Germinal center (tissue), 1 donor: ENCODE data around the gene FRMD4A.

Source experiments
- DNase-seq: peaks from one replicate; pipeline ENCODE4 v3.0.0; 2012; ENCODE audit warnings: mixed read lengths, low spot score

FRMD4A gene

DNA sequence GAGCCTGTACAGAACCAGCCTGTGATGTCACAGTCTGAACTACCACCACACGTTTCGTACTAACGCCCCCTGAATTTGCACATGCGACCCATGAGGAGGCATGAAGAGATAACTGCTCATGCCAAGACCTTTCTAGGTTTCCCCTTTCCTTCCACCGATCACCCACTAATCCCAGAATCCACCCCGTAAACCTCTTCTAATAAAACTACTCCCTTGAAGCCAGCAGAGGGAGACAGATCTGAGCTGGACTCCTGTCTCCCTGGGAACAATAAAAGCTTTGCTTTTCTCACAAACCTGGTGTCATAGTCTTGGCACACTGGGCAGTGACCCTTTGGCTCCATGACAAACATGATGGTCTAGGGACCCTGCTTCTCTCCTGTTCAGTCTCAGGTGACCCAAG is 144.5 kb downstream of the FRMD4A start:
- no peak for DNase-seq

DNA sequence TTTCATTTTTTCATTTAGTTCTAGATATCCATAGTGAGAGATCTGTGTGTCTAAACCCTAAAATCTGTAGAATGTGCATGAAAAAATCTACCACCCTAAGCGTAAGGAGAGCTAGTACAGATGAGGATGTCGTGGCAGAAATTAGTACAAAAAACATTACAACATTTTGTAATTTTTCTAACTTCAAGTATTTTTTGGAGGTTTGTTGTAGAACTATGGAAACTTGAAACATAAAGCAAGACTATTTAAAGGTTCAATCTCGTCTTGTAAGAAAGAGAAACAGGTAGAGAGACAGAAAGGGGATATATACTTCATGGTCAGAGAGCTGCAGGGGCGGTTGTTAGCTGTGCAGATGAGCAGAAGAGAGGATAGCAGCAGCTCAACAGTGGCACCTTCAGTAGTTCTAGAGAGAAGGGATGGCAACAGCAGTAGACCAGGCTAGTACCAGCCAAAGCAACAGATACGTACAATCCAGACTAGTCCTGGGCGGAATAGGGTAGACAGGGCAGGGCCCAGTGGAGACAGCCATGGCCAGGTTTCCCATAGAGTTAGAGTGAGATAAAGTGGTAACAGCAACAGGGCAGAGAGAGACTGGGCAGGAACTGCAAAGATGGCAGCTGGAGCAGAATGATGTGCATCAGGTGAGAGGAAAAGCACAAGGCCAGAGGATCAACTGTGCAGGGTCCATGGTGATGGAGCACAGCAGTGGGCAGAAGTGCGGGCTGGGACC is 145.2 kb downstream of the FRMD4A start:
- DNase-seq: peak; percentile 59

DNA sequence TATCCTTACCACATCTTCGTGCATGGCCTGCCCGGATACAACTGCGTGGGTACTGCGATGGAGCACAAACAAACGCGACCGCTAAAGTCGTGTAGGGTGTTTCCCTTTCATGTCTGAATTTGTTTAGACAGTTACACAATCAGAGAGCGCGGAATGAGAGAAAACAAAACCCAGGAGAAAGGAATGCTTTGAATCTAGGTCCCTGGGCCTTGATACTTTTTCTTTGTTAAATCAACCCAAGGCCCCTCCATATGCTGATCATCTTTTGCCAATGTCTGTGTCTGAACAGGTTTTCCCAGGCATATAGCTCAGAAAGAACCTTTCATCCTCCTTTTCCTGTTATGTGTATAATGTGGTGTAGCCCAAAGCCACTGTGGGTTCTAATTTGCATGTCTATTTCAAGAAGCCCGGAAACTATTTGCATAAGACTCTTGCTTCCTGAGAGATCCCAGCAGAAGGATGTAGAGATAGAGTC is 145.8 kb downstream of the FRMD4A start:
- peak; percentile 67 for DNase-seq

DNA sequence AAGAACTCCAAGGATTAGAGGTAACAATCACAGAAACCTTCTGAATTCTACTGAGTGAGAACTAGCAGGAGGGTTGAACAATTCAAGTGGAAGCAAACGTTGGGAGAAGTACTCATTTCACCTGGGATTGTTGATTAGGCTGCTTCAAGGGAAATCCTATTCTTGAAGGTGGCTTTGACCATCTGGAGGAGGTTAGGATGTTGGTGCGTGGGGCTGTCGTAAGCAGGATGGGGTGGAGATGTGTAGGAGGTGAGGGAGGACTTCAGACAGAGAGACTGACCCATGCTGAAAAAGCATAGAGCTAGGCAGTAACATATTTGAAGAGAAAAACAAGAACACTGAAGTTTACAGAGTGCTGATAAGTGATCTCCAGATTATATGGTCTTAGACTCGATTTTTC is 147.9 kb downstream of the FRMD4A start:
- no peak for DNase-seq

DNA sequence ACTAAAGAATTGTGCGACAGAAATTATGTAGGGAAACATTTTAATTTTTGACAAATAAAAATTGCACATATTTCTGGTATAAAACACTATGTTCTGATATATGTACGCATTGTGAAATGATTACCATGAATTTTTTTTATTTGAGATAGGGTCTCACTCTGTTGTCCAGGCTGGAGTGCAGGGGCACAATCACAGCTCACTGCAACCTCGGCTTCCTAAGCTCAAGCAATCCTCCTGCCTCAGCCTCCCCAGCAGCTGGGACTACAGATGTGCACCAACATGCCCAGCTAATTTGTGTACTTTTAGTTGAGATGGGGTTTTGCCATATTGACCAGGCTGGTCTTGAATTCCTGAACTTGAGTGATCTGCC is 149.2 kb downstream of the FRMD4A start:
- no peak for DNase-seq

DNA sequence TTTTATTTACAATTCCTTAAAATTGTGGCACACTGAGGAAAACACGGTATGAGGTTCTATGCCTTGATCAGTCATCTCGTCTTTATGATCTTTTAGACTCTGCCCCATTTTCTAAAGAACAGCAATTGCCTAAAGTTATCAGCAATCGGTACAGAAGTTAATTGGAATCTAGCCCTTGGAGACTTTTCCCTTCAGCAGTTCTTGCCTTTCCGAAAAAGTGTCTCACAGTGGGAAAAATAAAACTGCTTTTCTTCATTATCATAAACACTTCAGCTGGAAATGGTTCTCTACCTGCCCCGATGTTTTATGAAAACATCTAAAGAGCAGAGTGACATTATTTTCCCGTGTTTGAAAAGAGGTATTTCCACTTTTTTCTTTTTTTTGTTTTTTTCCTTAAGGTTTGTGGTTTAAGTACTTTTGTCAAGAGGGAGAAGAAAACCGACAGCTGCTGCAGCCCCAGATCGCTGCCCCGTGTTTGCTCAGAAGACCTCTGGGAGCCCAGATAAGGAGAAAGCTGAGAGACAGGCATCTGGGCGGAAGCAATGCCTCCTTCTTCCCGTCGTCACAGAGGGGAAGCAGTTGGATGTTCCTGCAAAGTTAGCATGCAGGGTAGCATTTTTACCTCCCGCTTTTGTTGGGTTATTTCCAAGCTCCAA is 149.7 kb downstream of the FRMD4A start:
- DNase-seq: no peak

DNA sequence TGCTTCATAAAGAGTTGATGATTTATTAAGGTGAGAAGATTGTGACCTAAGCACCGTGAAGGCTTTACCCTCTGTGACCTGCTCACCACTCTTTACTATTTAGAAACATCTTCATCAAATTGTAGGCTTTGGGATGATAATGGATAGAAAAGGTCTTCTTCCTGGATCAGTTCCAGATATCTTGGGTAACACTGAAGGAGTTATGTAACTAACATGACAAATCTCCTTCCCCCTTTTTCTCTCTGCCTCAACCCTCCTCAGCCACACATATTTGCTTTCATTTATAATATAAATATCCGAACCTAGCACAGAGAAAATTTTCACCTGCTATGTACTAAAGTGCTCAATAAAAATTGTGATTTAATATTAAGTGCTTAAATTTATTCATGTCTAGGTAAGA is 151.5 kb downstream of the FRMD4A start:
- no peak for DNase-seq

DNA sequence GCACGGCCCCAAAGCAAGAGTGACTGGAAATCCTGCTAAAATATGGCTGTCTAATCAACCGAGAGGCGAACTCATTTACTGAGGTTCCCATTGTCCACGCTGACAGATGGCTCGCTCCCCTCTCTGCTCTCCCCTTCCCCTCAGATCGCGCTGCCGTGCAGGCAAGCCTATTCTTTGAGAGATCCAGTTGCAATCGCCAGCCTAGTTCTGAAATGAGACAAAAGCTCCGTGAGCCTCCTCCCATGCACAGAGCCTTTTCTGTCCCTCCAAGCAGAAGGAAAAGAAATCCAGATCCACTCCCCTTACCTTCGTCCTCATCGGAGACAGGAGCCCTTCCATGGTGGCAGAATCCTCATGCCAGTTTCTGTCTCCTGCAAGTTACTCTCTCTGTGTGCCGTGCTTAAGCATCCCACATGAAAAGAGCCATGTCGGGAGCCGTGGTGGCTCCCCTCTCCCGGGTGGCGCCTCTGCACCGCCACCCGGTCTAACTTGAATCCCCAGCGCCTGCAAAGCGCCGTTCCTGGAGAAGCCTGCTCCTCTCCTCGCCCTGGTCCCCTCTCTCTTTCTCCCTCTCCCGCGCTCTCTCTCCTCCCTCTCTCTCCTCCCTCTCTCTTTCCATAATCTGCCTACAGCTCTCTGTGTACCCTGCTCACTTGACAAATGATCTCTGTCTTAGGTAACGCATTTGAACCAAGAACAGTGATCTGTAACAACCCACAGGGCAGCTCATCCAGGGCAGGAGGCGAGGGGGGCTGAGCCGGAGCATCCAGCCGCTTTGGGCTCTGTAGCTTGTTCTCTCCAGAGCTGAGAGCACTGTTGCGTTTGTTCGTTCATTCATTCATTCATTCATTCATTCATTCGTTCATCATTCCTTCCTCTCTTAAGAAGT is 156.8 kb downstream of the FRMD4A start:
- no peak for DNase-seq

DNA sequence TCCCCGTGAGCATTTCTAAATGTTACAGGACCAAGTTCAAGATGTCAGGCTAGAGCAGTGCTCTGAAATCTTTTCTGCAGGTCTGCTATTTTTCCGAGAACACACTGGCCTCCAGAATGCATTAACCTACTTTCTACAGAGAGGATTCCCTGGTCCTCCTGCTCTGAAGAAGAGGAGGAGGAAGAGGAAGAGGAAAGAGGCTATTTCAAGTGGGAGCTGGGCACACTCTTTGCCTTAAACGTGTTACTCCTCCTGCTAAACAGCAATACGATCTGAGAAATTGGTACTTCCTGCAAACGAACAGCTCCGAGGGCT is 157.4 kb downstream of the FRMD4A start:
- DNase-seq: no peak

DNA sequence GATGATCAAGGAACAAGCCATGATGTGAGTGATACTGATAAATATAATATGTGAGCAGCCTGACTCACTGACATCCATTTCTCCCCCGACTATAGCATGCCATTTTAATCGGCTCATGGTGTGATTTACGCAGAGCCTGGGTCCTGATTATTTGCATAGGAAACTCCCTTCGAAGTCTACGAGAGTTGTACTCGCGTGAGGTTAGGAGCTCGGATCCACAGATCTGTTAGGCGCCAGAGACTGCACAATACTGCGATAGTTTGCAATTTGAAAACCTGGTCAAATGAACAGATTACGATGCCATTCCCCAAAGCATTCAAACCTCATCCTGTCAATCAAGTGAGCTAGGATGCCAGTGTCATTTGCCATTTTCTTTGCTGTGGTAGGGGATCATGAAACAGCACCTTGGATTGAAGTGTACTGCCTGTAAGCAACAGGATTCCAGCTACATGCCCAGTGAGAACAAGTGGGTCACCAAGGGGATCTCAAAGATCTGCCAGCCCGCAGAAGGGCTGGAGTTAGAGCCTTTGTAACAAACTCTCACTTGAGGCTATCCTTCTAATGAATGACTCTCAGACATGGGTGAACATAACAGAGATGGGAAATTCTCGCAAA is 158.3 kb downstream of the FRMD4A start:
- DNase-seq: no peak

DNA sequence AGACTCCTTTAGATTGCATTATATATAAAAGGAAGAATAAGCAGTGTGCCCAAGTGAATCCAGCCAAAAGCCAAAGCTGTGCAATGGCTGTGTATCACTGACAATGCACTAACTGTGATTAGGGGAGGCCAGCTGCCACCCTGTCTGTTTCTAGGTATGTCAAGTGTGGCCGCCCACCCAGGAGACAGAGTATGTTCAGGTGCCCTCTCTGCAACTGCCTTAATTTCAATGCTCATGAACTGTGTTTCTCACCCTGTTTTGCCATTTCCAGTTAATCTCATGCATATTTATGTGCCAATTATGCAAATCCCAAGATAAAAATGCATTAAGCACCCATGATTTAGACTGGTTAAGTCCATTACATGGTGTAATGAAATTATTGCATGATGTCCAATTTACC is 159.4 kb downstream of the FRMD4A start:
- no peak for DNase-seq

DNA sequence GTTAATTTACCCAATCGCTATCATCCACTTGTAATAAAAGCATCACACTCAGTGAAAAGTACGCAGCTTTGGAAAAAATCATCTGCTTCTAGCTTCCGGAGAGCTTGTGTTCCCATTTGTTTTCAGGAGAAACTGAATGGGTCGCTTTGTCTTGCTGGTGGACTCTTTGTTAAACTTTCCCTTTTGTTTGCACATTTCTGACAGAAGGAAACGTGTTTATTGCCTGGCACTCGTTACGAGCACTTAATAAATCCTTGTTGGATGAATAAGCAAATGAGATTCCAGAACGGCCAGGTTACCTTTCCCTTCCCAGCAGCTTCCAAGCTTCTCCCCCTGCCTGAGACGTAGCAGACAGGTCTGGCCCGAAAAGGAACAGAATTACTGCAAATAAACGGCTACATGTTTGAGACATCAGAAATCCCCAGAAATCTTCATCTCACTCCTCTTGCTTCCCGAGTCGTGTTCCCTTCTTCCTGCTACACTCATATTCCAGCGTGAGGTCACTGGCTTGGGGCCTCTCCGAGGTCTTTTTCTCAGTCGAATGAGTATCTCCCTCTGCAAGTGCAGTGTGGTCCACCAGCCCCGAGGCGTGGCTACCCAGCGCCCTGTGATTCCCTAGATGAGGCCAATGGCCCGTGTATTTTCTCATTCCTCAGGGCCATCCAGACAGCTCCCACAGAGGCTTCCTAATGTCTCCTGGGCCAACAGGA is 167.2 kb downstream of the FRMD4A start:
- DNase-seq: no peak

DNA sequence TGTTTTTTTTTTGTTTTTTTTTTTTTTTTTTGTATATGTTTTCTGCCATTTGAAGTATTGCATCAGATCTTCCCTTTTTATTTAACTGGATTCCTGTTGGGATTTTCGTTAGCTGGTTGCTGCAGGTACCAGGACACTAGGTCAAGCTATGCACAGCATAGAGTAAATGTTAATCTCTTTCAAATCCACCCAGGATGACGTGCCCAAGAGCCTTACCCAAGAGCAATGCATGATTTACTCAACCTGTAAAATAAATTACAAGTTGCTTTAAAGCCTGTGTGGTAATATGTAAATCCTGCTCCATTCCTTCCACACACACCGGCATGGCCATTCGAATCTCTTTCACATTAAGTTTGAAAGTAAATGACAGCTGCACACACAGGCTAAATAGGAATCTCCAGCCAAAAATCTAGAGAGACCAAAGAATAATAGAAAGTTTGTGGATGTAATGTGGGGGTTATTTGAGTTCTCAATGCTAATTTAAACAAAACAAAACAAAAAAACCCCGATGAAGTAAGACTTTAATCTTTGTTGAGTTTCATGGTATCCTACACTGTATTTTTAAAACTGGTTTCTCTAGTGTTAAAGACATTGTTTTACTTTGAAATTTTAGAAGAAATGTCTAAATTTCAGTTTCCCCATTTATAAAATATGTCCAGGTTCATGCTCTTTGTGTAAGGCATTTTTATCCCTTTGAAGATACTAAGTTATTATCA is 167.9 kb downstream of the FRMD4A start:
- no peak for DNase-seq

DNA sequence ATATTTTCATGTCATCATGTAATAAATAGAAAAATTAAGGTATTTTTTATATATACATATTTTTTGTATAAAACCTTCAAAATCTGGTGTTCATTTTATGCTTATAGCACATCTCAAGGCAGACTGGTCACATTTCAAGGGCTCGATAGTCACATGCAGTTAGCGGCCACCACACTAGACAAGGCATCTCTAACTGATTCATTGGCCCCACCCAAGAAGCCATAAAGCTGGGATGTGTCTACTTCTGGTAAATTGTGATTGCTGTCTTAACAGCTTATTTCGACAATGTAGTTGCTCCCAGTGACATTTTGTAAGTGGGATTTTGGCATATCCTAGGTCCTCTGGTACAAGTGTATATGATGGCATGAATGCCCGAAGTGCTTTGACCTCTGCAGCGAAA is 168.7 kb downstream of the FRMD4A start:
- no peak for DNase-seq

DNA sequence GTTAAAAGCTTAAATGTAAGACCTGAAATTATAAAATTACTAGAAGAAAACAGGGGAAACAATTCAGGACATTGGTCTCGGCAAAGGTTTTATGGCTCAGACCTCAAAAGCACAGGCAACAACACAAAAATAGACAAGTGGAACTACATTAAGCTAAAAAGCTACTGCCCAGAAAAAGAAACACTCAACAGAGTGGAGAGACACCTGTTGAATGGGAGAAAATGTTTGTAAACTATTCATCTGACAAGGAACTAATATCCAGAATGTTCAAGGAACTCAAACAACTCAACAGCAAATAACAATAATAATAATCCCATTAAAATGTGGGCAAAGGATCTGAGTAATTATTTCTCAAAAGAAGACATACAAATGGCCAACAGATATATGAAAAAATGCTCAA is 170.4 kb downstream of the FRMD4A start:
- DNase-seq: no peak

DNA sequence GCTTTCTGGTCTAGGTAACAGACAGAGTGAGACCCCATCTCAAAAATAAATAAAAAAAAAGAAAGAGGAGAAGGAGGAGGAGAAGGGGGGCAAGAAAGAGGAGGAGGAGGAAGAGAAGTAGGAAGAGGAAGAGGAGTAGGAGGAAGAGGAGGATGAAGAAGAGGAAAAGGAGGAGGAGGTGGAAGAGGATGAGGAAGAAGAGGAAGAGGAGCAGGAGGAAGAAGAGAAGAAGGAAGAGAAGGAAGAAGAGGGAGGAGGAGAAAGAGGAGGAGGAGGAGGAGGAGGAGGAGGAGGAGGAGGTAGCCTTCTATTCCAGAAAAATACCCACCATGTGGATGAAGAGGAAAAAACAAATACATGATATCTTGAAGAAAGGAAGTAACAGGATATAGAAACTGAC is 172.1 kb downstream of the FRMD4A start:
- no peak for DNase-seq

DNA sequence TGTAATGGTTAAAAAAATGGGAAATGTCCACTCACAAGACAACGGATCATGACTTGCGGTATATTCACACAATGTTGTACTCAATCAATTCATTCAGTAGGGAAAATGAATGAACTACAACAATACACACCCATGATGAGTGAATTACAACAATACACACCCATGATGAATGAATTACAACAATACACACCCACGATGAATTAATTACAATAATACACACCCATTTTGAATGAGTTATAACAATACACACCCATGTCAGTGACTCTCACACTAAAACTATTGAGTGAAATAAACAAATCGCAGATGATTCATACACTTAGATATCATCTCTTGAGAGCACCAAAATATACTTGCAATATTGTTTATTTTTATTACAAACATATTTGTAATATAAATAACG is 174.6 kb downstream of the FRMD4A start:
- no peak for DNase-seq

DNA sequence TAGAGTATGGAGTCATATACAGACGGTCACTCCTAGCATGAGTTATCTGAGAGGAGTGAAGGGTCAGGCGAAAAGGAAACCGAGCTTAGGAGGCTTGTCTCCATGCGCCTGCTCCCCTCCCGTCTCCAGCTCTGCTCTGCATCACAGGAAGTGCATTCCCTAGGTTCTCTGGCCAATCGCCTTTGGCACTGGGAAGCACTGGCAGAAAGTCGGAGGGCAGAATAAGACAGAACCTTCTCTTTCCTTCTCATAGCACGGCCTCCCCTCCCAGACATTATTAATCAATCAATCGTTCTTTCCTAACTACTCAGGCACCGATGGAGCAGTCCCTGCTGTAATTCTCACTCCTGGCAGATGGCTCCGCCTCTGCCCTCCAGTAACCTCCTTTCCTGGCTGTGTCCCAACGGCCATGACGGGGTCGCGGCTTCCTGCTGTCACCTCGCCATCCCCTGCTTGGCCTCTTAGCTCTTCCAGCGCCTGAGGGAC is 177.1 kb downstream of the FRMD4A start:
- DNase-seq: no peak

DNA sequence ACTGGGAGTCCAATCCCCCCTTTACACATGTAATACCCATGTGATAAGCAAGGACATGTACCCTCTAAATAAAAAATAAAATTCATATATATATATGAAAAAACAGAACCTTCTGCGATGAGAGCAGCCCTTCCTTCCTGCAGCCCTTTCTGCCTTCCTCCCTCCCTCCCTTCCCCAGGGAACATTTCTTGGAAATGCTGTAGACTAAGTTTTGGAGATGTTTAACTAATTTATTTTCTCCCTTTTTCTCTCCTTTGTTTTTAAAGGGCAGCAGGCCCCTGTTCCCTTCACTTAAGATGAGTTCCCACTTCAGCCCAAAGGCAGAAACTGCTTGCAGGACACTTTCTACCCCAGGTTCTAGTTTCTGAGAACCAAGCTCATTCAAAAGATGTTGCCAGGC is 179.2 kb downstream of the FRMD4A start:
- DNase-seq: no peak

DNA sequence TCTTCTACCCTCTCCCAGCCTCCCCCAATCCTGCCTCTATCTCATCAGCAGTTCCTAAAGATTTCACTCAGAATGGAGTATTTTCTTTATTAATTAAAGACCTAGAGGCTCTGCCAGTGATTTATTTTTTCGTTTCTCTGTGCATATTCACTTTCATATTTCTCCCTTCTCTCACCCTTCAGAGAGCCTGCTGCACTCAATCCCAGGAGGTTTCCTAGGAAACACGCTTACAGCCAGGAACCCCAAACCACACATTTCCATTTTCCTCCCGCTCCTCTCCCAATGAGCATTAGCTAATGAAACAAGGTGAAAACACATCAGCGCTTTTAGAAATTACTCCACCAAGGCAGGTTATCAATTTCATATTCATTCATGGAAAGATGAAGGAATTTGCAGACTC is 180.2 kb downstream of the FRMD4A start:
- DNase-seq: no peak

DNA sequence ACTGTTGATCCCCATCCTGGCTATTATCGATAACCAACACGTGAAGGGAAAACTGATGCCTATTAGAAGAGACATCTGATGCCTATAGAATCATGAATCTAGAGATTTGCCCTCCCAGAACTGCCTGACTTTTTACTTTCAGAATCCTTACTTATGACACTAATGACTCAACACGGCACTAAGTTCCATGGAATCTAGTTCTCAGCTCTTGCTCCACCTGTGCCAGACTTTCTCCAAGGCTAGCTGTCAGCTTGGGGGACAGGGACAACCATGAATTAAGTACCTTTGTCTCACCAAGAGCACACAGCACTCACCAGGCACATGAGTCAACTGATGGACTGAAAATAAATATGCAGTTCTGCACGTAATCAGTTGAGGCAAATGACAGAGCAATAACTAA is 184.2 kb downstream of the FRMD4A start:
- DNase-seq: no peak
